HG02852 (cell line): ENCODE data around the gene FSTL4.
"Not testable (repeated sequence)": the region's sequence is repeated elsewhere in the genome, so short reads cannot be mapped to it uniquely, and the experiment has no call there.

ENCODE experiments used
- ATAC-seq: cut with Tn5 transposase; IDR thresholded peaks from one replicate; pipeline ENCODE4 v1.9.1; 2021; ENCODE audit warnings: mild to moderate bottlenecking, moderate library complexity; ENCODE audit not compliant: unreplicated experiment

The FSTL4 gene

GRCh38 chr5:133234911-133235310, 377.4 kb downstream of the FSTL4 start:
- ATAC-seq = no peak

GRCh38 chr5:133234273-133234672, 378.1 kb downstream of the FSTL4 start:
- ATAC-seq = no peak

GRCh38 chr5:133233616-133234015, 378.7 kb downstream of the FSTL4 start:
- ATAC-seq = no peak

- no peak for ATAC-seq
Measured at GRCh38 chr5:133232911-133233310, 379.4 kb downstream of the FSTL4 start.

GRCh38 chr5:133232435-133232834, 379.9 kb downstream of the FSTL4 start:
- no peak for ATAC-seq

GRCh38 chr5:133232011-133232410, 380.3 kb downstream of the FSTL4 start:
- ATAC-seq = no peak

GRCh38 chr5:133230823-133231578, 381.3 kb downstream of the FSTL4 start:
- no peak for ATAC-seq

- ATAC-seq = no peak
Measured at GRCh38 chr5:133229931-133230664, 382.2 kb downstream of the FSTL4 start.

- ATAC-seq = no peak
Measured at GRCh38 chr5:133228316-133228715, 384.0 kb downstream of the FSTL4 start.

- ATAC-seq = no peak
Measured at GRCh38 chr5:133227897-133228296, 384.4 kb downstream of the FSTL4 start.

- ATAC-seq = no peak
Measured at GRCh38 chr5:133227082-133227481, 385.3 kb downstream of the FSTL4 start.

GRCh38 chr5:133226186-133226585, 386.2 kb downstream of the FSTL4 start:
- ATAC-seq = no peak

GRCh38 chr5:133225671-133226152, 386.6 kb downstream of the FSTL4 start:
- no peak for ATAC-seq

GRCh38 chr5:133222979-133223378, 389.4 kb downstream of the FSTL4 start:
- no peak for ATAC-seq

GRCh38 chr5:133222521-133222920, 389.8 kb downstream of the FSTL4 start:
- no peak for ATAC-seq

- no peak for ATAC-seq
Measured at GRCh38 chr5:133222040-133222439, 390.3 kb downstream of the FSTL4 start.

GRCh38 chr5:133220851-133221674, 391.3 kb downstream of the FSTL4 start:
- no peak for ATAC-seq

GRCh38 chr5:133219296-133219695, 393.0 kb downstream of the FSTL4 start:
- no peak for ATAC-seq

- ATAC-seq = not testable (repeated sequence)
Measured at GRCh38 chr5:133216138-133216537, 396.2 kb downstream of the FSTL4 start.

GRCh38 chr5:133214153-133214820, 398.1 kb downstream of the FSTL4 start:
- no peak for ATAC-seq

- ATAC-seq = no peak
Measured at GRCh38 chr5:133205649-133206048, 406.7 kb downstream of the FSTL4 start.
